ENCODE data around the gene PNMA1.

DNA sequence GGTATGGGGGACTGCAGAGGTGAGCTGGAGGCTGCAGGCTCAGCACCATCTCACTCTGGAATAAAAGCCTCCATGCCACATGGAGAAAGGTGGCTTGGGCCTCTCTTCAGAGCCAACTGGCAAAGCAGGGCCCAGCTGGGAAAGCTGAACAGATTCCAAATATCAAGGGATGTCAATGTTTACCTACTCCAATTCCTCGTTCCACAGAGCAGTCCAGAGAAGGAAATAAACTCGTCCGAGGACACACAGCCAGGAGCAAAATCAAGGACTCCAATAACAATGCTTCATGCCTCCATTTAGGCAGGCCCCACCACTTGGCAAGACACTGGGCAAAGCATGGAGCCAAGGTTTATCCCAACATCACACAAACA lies 36.3 kb upstream of the PNMA1 start:
- TF ChIP-seq CTCF (IDR thresholded peaks at IDR 0.05): no peak
- TF ChIP-seq POLR2A (IDR thresholded peaks at IDR 0.05): no peak
- no peak for TF ChIP-seq POLR2AphosphoS5 (IDR thresholded peaks at IDR 0.05)
